HepG2 (cell line): Measurements from ENCODE around the gene LRRC45. TPM values are rescaled to one million over a fixed set of nuclear protein-coding genes. Genes with fewer than 3 reads are reported as not detected.
A peak's percentile ranks its signal among the peaks of the same experiment; 100 is the strongest.

Experiments used
- CBX2 ChIP-seq, 2 experiments: fragments of 200-600 bp in 1 of 2; sonication (generic); formaldehyde crosslinking in 1 of 2; IDR thresholded peaks; 2 replicates each; pipeline versions ENCODE4 v1.7.0 to v1.8.1; 2018 to 2022; ENCODE audit warnings: low read depth in 2 of 2, low read length in 1 of 2, mild to moderate bottlenecking in 1 of 2, missing genetic modification reagents in 1 of 2
- CBX5 ChIP-seq: sonication (generic); formaldehyde crosslinking; IDR thresholded peaks from 2 replicates; pipeline ENCODE4 v1.4.0; 2020; ENCODE audit warnings: missing genetic modification reagents, borderline replicate concordance
- CREBL2 ChIP-seq: sonication (generic); formaldehyde crosslinking; IDR thresholded peaks from 2 replicates; pipeline ENCODE4 v1.8.1; 2023; ENCODE audit warnings: missing genetic modification reagents, mild to moderate bottlenecking, borderline replicate concordance
- DNMT3B ChIP-seq: conservative IDR thresholded peaks from 2 replicates; pipeline ENCODE4 v1.6.1; 2016; ENCODE audit warnings: missing biosample characterization, control low read depth
- EHMT2 ChIP-seq: fragments of 200-600 bp; sonication (generic); IDR thresholded peaks from 2 replicates; pipeline ENCODE4 v1.7.0; 2017; ENCODE audit warnings: antibody characterized with exemption, low read depth, low read length, borderline replicate concordance
- ISL2 ChIP-seq: sonication (generic); formaldehyde crosslinking; IDR thresholded peaks from 2 replicates; pipeline ENCODE4 v1.5.0; 2020; ENCODE audit warnings: missing genetic modification reagents
- KDM6A ChIP-seq: IDR thresholded peaks from 2 replicates; pipeline ENCODE4 v1.6.1; 2016; ENCODE audit warnings: low read depth
- LBX2 ChIP-seq: sonication (generic); formaldehyde crosslinking; IDR thresholded peaks from 2 replicates; pipeline ENCODE4 v1.5.0; 2020; ENCODE audit warnings: missing genetic modification reagents, mild to moderate bottlenecking, borderline replicate concordance
- MED1 ChIP-seq: sonication (generic); formaldehyde crosslinking; IDR thresholded peaks from 2 replicates; pipeline ENCODE4 v1.4.0; 2020; ENCODE audit warnings: missing genetic modification reagents
- MIXL1 ChIP-seq: IDR thresholded peaks from 2 replicates; pipeline ENCODE4 v1.6.1; 2016
- NBN ChIP-seq: fragments of 450-650 bp; conservative IDR thresholded peaks from 2 replicates; pipeline ENCODE4 v1.6.1; 2017
- NR2C2 ChIP-seq: sonication (generic); formaldehyde crosslinking; IDR thresholded peaks from 2 replicates; pipeline ENCODE4 v1.4.0; 2020; ENCODE audit warnings: missing genetic modification reagents, mild to moderate bottlenecking, moderate library complexity, borderline replicate concordance
- RAD51 ChIP-seq: fragments of 450-650 bp; IDR thresholded peaks from 2 replicates; pipeline ENCODE4 v1.6.1; 2016; ENCODE audit warnings: borderline replicate concordance
- SNAI1 ChIP-seq: sonication (generic); formaldehyde crosslinking; IDR thresholded peaks from 2 replicates; pipeline ENCODE4 v1.5.0; 2020; ENCODE audit warnings: mild to moderate bottlenecking, missing genetic modification reagents, borderline replicate concordance
- SRSF9 ChIP-seq: fragments of 200-400 bp; formaldehyde crosslinking; IDR thresholded peaks from 2 replicates; pipeline ENCODE4 v1.6.1; 2018; ENCODE audit warnings: borderline replicate concordance, mild to moderate bottlenecking, low read depth, low read length; ENCODE audit not compliant: insufficient read depth, poor library complexity, severe bottlenecking
- YEATS2 ChIP-seq: sonication (generic); formaldehyde crosslinking; IDR thresholded peaks from 2 replicates; pipeline ENCODE4 v1.4.0; 2020; ENCODE audit warnings: missing genetic modification reagents, borderline replicate concordance
- ZFYVE20 ChIP-seq: sonication (generic); formaldehyde crosslinking; IDR thresholded peaks from 2 replicates; pipeline ENCODE4 v1.8.0; 2023; ENCODE audit warnings: low read depth, mild to moderate bottlenecking, moderate library complexity, missing genetic modification reagents, borderline replicate concordance
- ZNF160 ChIP-seq: sonication (generic); formaldehyde crosslinking; IDR thresholded peaks from 2 replicates; pipeline ENCODE4 v1.8.0; 2022; ENCODE audit warnings: mild to moderate bottlenecking, inconsistent platforms, missing genetic modification reagents
- ZNF276 ChIP-seq: sonication (generic); formaldehyde crosslinking; IDR thresholded peaks from 2 replicates; pipeline ENCODE4 v1.4.0; 2020; ENCODE audit warnings: mild to moderate bottlenecking, low read depth, missing genetic modification reagents
- ZNF629 ChIP-seq: sonication (generic); formaldehyde crosslinking; conservative IDR thresholded peaks from 2 replicates; pipeline ENCODE4 v1.5.0; 2020; ENCODE audit warnings: missing genetic modification reagents
- ZNF780A ChIP-seq: sonication (generic); formaldehyde crosslinking; IDR thresholded peaks from 2 replicates; pipeline ENCODE4 v1.8.0; 2022; ENCODE audit warnings: mild to moderate bottlenecking, missing genetic modification reagents, moderate library complexity
- ZSCAN29 ChIP-seq: sonication (generic); formaldehyde crosslinking; conservative IDR thresholded peaks from 2 replicates; pipeline ENCODE4 v1.4.0; 2020; ENCODE audit warnings: mild to moderate bottlenecking, missing genetic modification reagents
- polyA plus RNA-seq, 8 experiments: library from polyadenylated mRNA; depleted of rRNA in 3 of 8; stranded (reverse) in 7 of 8; unstranded in 1 of 8; fragments of >200 nt; fragmentation: Illumina TruSeq in 4 of 8; extraction: Trizol in 4 of 8; gene quantifications; 2 replicates each; pipeline versions ENCODE4 v1.2.1 to v1.2.3, GENCODE V29; 2011 to 2016; ENCODE audit warnings: low read depth in 4 of 8, missing spikeins in 1 of 8, mixed read lengths in 1 of 8; ENCODE audit not compliant: insufficient read depth in 1 of 8
- total RNA-seq, 5 experiments: library from RNA; depleted of rRNA; stranded (reverse); fragments of >200 nt; fragmentation: Illumina TruSeq; extraction: Trizol; gene quantifications; 2 replicates each; pipeline ENCODE4 v1.2.3, GENCODE V29; 2016; ENCODE audit warnings: low read depth in 1 of 5
- TF ChIP-seq, protein P1 (sequence below): sonication (generic); formaldehyde crosslinking; IDR thresholded peaks from 2 replicates; pipeline ENCODE4 v1.4.0; 2020; ENCODE audit warnings: missing genetic modification reagents
- TF ChIP-seq, protein P2 (sequence below): sonication (generic); formaldehyde crosslinking; IDR thresholded peaks from 2 replicates; pipeline ENCODE4 v1.8.0; 2022; ENCODE audit warnings: mild to moderate bottlenecking, missing genetic modification reagents, moderate library complexity

The LRRC45 gene
- total and polyA plus RNA-seq, 2 of the 13 experiments (the other 11 are each of a cell fraction or from before 2014, with no cell fraction given), result 11.6 to 48.1 TPM

DNA sequence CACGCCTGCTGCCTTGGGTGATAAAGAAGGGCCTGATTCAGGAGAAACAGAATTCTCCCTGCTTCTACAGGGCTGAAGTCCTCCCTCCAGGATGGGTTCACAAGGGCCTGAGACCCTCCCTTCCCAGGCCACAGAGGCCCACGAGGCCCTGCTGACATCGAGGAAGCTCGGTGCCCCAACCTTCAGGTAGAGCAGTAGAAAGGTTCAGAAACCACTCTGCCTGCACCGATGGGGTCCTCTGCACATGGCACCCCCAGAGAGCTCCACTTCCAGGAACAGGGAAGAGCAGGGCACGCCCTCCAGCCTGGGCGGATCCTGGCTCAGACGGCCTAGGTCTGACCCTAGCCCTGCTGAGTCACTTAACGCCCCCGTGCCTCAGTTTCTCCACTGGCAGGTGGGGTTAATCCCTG lies 1.2 kb upstream of the LRRC45 start (continued):
- TF ChIP-seq CBX2 (IDR thresholded peaks at IDR 0.05; ENCODE audit: low read depth, low read length), result no peak
- no peak for TF ChIP-seq CBX2 (CRISPR knock-in tag; IDR thresholded peaks at IDR 0.05; ENCODE audit: low read depth)
- no peak for TF ChIP-seq MIXL1 (CRISPR knock-in tag)
- no peak for TF ChIP-seq ZNF160 (CRISPR knock-in tag)
- no peak for TF ChIP-seq LBX2
- TF ChIP-seq DNMT3B, result 0 out of 2 replicates have a peak, but pooled peaks have one; percentile 38
- no peak for TF ChIP-seq YEATS2 (CRISPR knock-in tag)
- TF ChIP-seq SNAI1, result no peak; the same call in 1 of the 2 replicates
- TF ChIP-seq ZNF629 (CRISPR knock-in tag), result no peak
- no peak for TF ChIP-seq KDM6A
- TF ChIP-seq NBN, result no peak
- no peak for TF ChIP-seq RAD51
- TF ChIP-seq ZNF780A (CRISPR knock-in tag), result 0 out of 2 replicates have a peak, but pooled peaks have one; percentile 55
- no peak for TF ChIP-seq CREBL2 (CRISPR knock-in tag)
- no peak for TF ChIP-seq EHMT2
- TF ChIP-seq CBX5, result 0 out of 2 replicates have a peak, but pooled peaks have one; percentile 9
- TF ChIP-seq ISL2 (CRISPR knock-in tag), result no peak
- no peak for TF ChIP-seq MED1 (CRISPR knock-in tag)
- TF ChIP-seq ZSCAN29 (CRISPR knock-in tag), result 0 out of 2 replicates have a peak, but pooled peaks have one; percentile 6
- no peak for TF ChIP-seq NR2C2 (CRISPR knock-in tag)
- TF ChIP-seq, protein P1, sequence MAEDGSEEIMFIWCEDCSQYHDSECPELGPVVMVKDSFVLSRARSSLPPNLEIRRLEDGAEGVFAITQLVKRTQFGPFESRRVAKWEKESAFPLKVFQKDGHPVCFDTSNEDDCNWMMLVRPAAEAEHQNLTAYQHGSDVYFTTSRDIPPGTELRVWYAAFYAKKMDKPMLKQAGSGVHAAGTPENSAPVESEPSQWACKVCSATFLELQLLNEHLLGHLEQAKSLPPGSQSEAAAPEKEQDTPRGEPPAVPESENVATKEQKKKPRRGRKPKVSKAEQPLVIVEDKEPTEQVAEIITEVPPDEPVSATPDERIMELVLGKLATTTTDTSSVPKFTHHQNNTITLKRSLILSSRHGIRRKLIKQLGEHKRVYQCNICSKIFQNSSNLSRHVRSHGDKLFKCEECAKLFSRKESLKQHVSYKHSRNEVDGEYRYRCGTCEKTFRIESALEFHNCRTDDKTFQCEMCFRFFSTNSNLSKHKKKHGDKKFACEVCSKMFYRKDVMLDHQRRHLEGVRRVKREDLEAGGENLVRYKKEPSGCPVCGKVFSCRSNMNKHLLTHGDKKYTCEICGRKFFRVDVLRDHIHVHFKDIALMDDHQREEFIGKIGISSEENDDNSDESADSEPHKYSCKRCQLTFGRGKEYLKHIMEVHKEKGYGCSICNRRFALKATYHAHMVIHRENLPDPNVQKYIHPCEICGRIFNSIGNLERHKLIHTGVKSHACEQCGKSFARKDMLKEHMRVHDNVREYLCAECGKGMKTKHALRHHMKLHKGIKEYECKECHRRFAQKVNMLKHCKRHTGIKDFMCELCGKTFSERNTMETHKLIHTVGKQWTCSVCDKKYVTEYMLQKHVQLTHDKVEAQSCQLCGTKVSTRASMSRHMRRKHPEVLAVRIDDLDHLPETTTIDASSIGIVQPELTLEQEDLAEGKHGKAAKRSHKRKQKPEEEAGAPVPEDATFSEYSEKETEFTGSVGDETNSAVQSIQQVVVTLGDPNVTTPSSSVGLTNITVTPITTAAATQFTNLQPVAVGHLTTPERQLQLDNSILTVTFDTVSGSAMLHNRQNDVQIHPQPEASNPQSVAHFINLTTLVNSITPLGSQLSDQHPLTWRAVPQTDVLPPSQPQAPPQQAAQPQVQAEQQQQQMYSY, result no peak
- no peak for TF ChIP-seq SRSF9
- TF ChIP-seq, protein P2, sequence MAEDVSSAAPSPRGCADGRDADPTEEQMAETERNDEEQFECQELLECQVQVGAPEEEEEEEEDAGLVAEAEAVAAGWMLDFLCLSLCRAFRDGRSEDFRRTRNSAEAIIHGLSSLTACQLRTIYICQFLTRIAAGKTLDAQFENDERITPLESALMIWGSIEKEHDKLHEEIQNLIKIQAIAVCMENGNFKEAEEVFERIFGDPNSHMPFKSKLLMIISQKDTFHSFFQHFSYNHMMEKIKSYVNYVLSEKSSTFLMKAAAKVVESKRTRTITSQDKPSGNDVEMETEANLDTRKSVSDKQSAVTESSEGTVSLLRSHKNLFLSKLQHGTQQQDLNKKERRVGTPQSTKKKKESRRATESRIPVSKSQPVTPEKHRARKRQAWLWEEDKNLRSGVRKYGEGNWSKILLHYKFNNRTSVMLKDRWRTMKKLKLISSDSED (CRISPR knock-in tag), result 0 out of 2 replicates have a peak, but pooled peaks have one; percentile 27
- no peak for TF ChIP-seq ZFYVE20
- TF ChIP-seq ZNF276 (CRISPR knock-in tag), result 0 out of 2 replicates have a peak, but pooled peaks have one; percentile 27
